Measurements from ENCODE around the gene RPS17. TPM values are rescaled to one million over a fixed set of nuclear protein-coding genes. Genes with fewer than 3 reads are reported as not detected.

Gene RPS17
- total RNA-seq, 4 donors from 2014 or later, result 649 to 1,349 (median 1,094) TPM

GRCh38 chr15:82544431-82544830 is 4.2 kb upstream of the RPS17 start:
- Histone ChIP-seq H3K36me3 (no peaks in the 10 kb centered on the region), H3K4me3 (no peak overlapping the region), H3K9me3 (no peaks in the 10 kb centered on the region), H3K27me3 (peaks cover 11% of the 10 kb centered on the region), H3K27ac (no peak overlapping the region), H3K4me1 (peaks cover under 1 to 9% (median 6%) of the 10 kb centered on the region in 4 donors)
- intact Hi-C loops (cut with DNase I; ENCODE audit: low total_unique reads) (no loop called here), in situ Hi-C loops (cut with MboI; ENCODE audit: low pct_ligation_motif_present in 1 of 4, low pct_unique_long_range_greater_than_20kb in 1 of 4, low sequenced_read_pairs in 3 of 4) (loop anchor here (25.0 kb wide), 2 partner anchors 157 to 468 kb away; partner anchors contain the start of gene C15orf40 (in 4 of the 4))
- no peak for TF ChIP-seq CTCF (IDR thresholded peaks at IDR 0.05)
- no peak for TF ChIP-seq POLR2A (IDR thresholded peaks at IDR 0.05)
- 62 to 70% methylated on average over 5 to 6 of the region's 9 CpGs for WGBS, 2 donors (ENCODE audit: low coverage in 1 of 2)
- no peak for DNase-seq

- Histone ChIP-seq H3K4me1 (peaks cover 4 to 21% (median 17%) of the 10 kb centered on the region in 4 donors), H3K27ac (no peak overlapping the region), H3K4me3 (no peak overlapping the region), H3K27me3 (peaks cover 11% of the 10 kb centered on the region), H3K9me3 (no peaks in the 10 kb centered on the region), H3K36me3 (peaks cover 0 to 8% (median 4%) of the 10 kb centered on the region in 4 donors)
- WGBS, 2 donors (ENCODE audit: low coverage in 1 of 2), result 30 to 54% methylated on average over 1 to 2 of the region's 2 CpGs
- DNase-seq, result no peak
- TF ChIP-seq POLR2A (IDR thresholded peaks at IDR 0.05) (no peak), POLR2AphosphoS5 (IDR thresholded peaks at IDR 0.05) (no peak), EP300 (IDR thresholded peaks at IDR 0.05; ENCODE audit: low read depth) (no peak), CTCF (IDR thresholded peaks at IDR 0.05) (no peak)
- in situ Hi-C loops (cut with MboI; ENCODE audit: low pct_ligation_motif_present in 1 of 4, low pct_unique_long_range_greater_than_20kb in 1 of 4, low sequenced_read_pairs in 3 of 4), result loop anchor here (25.0 kb wide), 2 partner anchors 156 to 469 kb away; partner anchors contain the start of gene C15orf40 (in 4 of the 4)
- intact Hi-C loops (cut with DNase I; ENCODE audit: low total_unique reads), result no loop called here
Measured at GRCh38 chr15:82543160-82543559, 2.9 kb upstream of the RPS17 start.

DNA sequence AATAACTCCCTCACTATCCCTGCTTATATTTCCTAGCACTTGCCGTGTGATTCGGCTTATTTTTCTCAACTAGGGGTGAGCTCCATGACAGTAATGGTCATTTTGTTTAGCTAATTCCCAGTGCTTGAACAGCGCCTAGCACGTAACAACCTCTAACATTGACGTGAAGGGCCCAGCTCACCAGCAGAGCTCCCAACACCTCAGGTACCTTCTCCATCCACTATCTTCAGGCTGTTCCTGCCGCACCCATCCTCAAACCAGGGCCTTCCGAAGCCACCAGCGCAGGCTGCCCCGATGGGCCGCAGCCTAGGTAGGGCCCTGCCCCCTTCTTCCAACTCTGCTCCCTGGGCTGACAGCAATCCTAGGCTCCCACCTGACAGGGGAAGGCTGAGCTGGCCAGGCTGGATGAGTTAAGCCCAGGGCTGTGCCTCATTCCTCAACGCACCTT is 751 bp upstream of the RPS17 start:
- 0 to 27% methylated on average over 4 to 11 of the region's 11 CpGs for WGBS, 2 donors (ENCODE audit: low coverage in 1 of 2)
- in situ Hi-C loops (cut with MboI; ENCODE audit: low pct_ligation_motif_present in 1 of 4, low pct_unique_long_range_greater_than_20kb in 1 of 4, low sequenced_read_pairs in 3 of 4), result loop anchor here (25.0 kb wide), 2 partner anchors 154 to 471 kb away; partner anchors contain the start of gene C15orf40 (in 4 of the 4)

DNA sequence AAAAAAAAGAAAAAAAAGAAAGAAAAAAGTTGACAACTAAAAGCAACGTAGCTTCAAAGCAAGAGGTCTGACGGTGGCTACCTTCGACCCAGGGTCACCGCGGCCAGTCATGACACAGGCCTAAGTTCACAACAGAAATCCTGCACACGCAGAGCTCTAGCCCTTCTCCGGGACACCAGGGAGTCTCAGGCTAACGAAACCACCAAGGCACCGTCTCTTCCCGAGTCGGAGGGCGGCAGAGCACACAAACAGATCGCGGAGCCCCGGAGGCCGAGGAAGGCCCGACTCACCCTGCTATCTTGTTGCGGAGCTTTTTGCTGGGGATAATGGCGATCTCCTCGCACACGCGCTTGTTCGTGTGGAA is 584 bp downstream of the RPS17 start:
- Histone ChIP-seq H3K27ac (peak overlapping the region; percentile 89 to 92 (median 90)), H3K9me3 (no peaks in the 10 kb centered on the region), H3K4me1 (peaks cover 4 to 25% (median 18%) of the 10 kb centered on the region in 4 donors), H3K4me3 (peak overlapping the region; percentile 74 to 84 (median 78)), H3K27me3 (peaks cover 11% of the 10 kb centered on the region), H3K36me3 (peaks cover 0 to 22% (median 10%) of the 10 kb centered on the region in 4 donors)
- no peak for TF ChIP-seq EP300 (IDR thresholded peaks at IDR 0.05; ENCODE audit: low read depth)
- 0 to 3% methylated on average over 6 to 23 of the region's 23 CpGs for WGBS, 2 donors (ENCODE audit: low coverage in 1 of 2)
- DNase-seq, result peak; percentile 28
- intact Hi-C loops (cut with DNase I; ENCODE audit: low total_unique reads), result no loop called here
- in situ Hi-C loops (cut with MboI; ENCODE audit: low pct_ligation_motif_present in 1 of 4, low pct_unique_long_range_greater_than_20kb in 1 of 4, low sequenced_read_pairs in 3 of 4), result loop anchor here (25.0 kb wide), 2 partner anchors 152 to 473 kb away; partner anchors contain the start of gene C15orf40 (in 4 of the 4)

More for the DNA sequence above, 751 bp upstream of the RPS17 start:
- no peak for TF ChIP-seq CTCF (IDR thresholded peaks at IDR 0.05)
- TF ChIP-seq POLR2AphosphoS5 (IDR thresholded peaks at IDR 0.05), result no peak
- no peak for TF ChIP-seq EP300 (IDR thresholded peaks at IDR 0.05; ENCODE audit: low read depth)
- no peak for TF ChIP-seq POLR2A (IDR thresholded peaks at IDR 0.05)
- H3K4me3 ChIP-seq, result peak overlapping the region; percentile 41 to 84 (median 76)
- peaks cover 11% of the 10 kb centered on the region for H3K27me3 ChIP-seq
- intact Hi-C loops (cut with DNase I; ENCODE audit: low total_unique reads), result no loop called here
- H3K9me3 ChIP-seq, result no peaks in the 10 kb centered on the region
- H3K4me1 ChIP-seq, result peaks cover 4 to 25% (median 18%) of the 10 kb centered on the region in 4 donors
- H3K27ac ChIP-seq, result peak overlapping the region; percentile 89 to 92 (median 90)
- H3K36me3 ChIP-seq, result peaks cover 0 to 22% (median 10%) of the 10 kb centered on the region in 4 donors
- DNase-seq, result peak; percentile 21

All from transverse colon (tissue), 4 donors.